HG02763 (cell line): ENCODE data around the gene MTARC2.
"Not testable (repeated sequence)": the region's sequence is repeated elsewhere in the genome, so short reads cannot be mapped to it uniquely, and the experiment has no call there.

Source experiments
- ATAC-seq: cut with Tn5 transposase; IDR thresholded peaks from one replicate; pipeline ENCODE4 v1.9.1; 2021; ENCODE audit warnings: mild to moderate bottlenecking, moderate library complexity; ENCODE audit not compliant: unreplicated experiment

Gene MTARC2

GRCh38 chr1:220748089-220748934 lies at the start of gene MTARC2:
Gene MTARC2 (plus strand): TSS chr1:220748322. CDS start chr1:220748532, 210 bp downstream.
- ATAC-seq, result peak; percentile 85

GRCh38 chr1:220698607-220699016 lies 49.5 kb upstream of the MTARC2 start:
- no peak for ATAC-seq

- ATAC-seq, result no peak
Observed at GRCh38 chr1:220699044-220699443, 49.1 kb upstream of the MTARC2 start.

GRCh38 chr1:220700556-220701179 lies 47.5 kb upstream of the MTARC2 start:
- no peak for ATAC-seq

- no peak for ATAC-seq
Observed at GRCh38 chr1:220701974-220702373, 46.1 kb upstream of the MTARC2 start.

GRCh38 chr1:220702733-220703270 lies 45.3 kb upstream of the MTARC2 start:
- no peak for ATAC-seq

- no peak for ATAC-seq
Observed at GRCh38 chr1:220703305-220703704, 44.8 kb upstream of the MTARC2 start.

GRCh38 chr1:220705782-220706181 lies 42.3 kb upstream of the MTARC2 start:
- no peak for ATAC-seq

GRCh38 chr1:220706480-220706879 lies 41.6 kb upstream of the MTARC2 start:
- no peak for ATAC-seq

GRCh38 chr1:220707160-220707559 lies 41.0 kb upstream of the MTARC2 start:
- no peak for ATAC-seq

GRCh38 chr1:220708244-220708643 lies 39.9 kb upstream of the MTARC2 start:
- no peak for ATAC-seq

GRCh38 chr1:220708936-220709801 lies 39.0 kb upstream of the MTARC2 start:
- ATAC-seq, result no peak

- ATAC-seq, result no peak
Observed at GRCh38 chr1:220710333-220710732, 37.8 kb upstream of the MTARC2 start.

- ATAC-seq, result peak; percentile 79
Observed at GRCh38 chr1:220711056-220711809, 36.9 kb upstream of the MTARC2 start.

- ATAC-seq, result not testable (repeated sequence)
Observed at GRCh38 chr1:220715986-220716385, 32.1 kb upstream of the MTARC2 start.

- ATAC-seq, result peak; percentile 74
Observed at GRCh38 chr1:220717800-220718640, 30.1 kb upstream of the MTARC2 start.

- not testable (repeated sequence) for ATAC-seq
Observed at GRCh38 chr1:220721266-220721665, 26.9 kb upstream of the MTARC2 start.

GRCh38 chr1:220726634-220727033 lies 21.5 kb upstream of the MTARC2 start:
- no peak for ATAC-seq

- ATAC-seq, result no peak
Observed at GRCh38 chr1:220727519-220727918, 20.6 kb upstream of the MTARC2 start.
